ENCODE data around the gene CCNY.
"Not testable (repeated sequence)": the region's sequence is repeated elsewhere in the genome, so short reads cannot be mapped to it uniquely, and the experiment has no call there.

Gene CCNY

GRCh38 chr10:35487336-35488034, 151.2 kb downstream of the CCNY start:
- no peak for DNase-seq (ENCODE audit: low read depth)

GRCh38 chr10:35488228-35488627, 151.9 kb downstream of the CCNY start:
- no peak for DNase-seq (ENCODE audit: low read depth)

- DNase-seq (ENCODE audit: low read depth), result no peak
These were observed 156.3 kb downstream of the CCNY start for GRCh38 chr10:35492386-35493195.

GRCh38 chr10:35493196-35494118, 157.1 kb downstream of the CCNY start:
- no peak for DNase-seq (ENCODE audit: low read depth)

- no peak for DNase-seq (ENCODE audit: low read depth)
These were observed 159.3 kb downstream of the CCNY start for GRCh38 chr10:35495521-35496119.

- no peak for DNase-seq (ENCODE audit: low read depth)
These were observed 161.6 kb downstream of the CCNY start for GRCh38 chr10:35497909-35498308.

- no peak for DNase-seq (ENCODE audit: low read depth)
These were observed 162.4 kb downstream of the CCNY start for GRCh38 chr10:35498693-35499092.

- DNase-seq (ENCODE audit: low read depth), result no peak
These were observed 165.6 kb downstream of the CCNY start for GRCh38 chr10:35501923-35502322.

- no peak for DNase-seq (ENCODE audit: low read depth)
These were observed 166.4 kb downstream of the CCNY start for GRCh38 chr10:35502692-35503091.

GRCh38 chr10:35503578-35503977, 167.3 kb downstream of the CCNY start:
- DNase-seq (ENCODE audit: low read depth), result no peak

- no peak for DNase-seq (ENCODE audit: low read depth)
These were observed 167.8 kb downstream of the CCNY start for GRCh38 chr10:35504132-35504531.

GRCh38 chr10:35505241-35505873, 169.0 kb downstream of the CCNY start:
- DNase-seq (ENCODE audit: low read depth), result no peak

GRCh38 chr10:35506741-35507140, 170.4 kb downstream of the CCNY start:
- DNase-seq (ENCODE audit: low read depth), result no peak

- DNase-seq (ENCODE audit: low read depth), result no peak
These were observed 171.3 kb downstream of the CCNY start for GRCh38 chr10:35507519-35508109.

- no peak for DNase-seq (ENCODE audit: low read depth)
These were observed 172.3 kb downstream of the CCNY start for GRCh38 chr10:35508647-35509046.

- no peak for DNase-seq (ENCODE audit: low read depth)
These were observed 174.6 kb downstream of the CCNY start for GRCh38 chr10:35510891-35511290.

- DNase-seq (ENCODE audit: low read depth), result no peak
These were observed 175.3 kb downstream of the CCNY start for GRCh38 chr10:35511647-35512046.

GRCh38 chr10:35516102-35516670, 179.9 kb downstream of the CCNY start:
- no peak for DNase-seq (ENCODE audit: low read depth)

- DNase-seq (ENCODE audit: low read depth), result no peak
These were observed 181.3 kb downstream of the CCNY start for GRCh38 chr10:35517431-35518181.

GRCh38 chr10:35518187-35518586, 181.9 kb downstream of the CCNY start:
- DNase-seq (ENCODE audit: low read depth), result not testable (repeated sequence)

Measured in HS-27A (cell line).